GM06990 (cell line): ENCODE measurements around the gene INPP5F.

Experiments used
- DNase-seq: peaks from one replicate; pipeline ENCODE4 v3.0.0-alpha.2; 2011; ENCODE audit not compliant: insufficient read length; ENCODE audit errors: extremely low read depth
- H3K27me3 ChIP-seq: replicated peaks from 2 replicates; pipeline ENCODE4 v1.6.0; 2011; ENCODE audit warnings: low read length; ENCODE audit not compliant: control insufficient read depth, insufficient read depth
- H3K36me3 ChIP-seq: 2 replicates; pipeline ENCODE4 v1.5.1; 2011; ENCODE audit warnings: low read length; ENCODE audit not compliant: control insufficient read depth, insufficient read depth
- H3K4me3 ChIP-seq: replicated peaks from 2 replicates; pipeline ENCODE4 v1.5.1; 2011; ENCODE audit warnings: low read depth, mild to moderate bottlenecking, control low read depth, low read length
- TF ChIP-seq, protein P1 (sequence below): IDR thresholded peaks from 2 replicates; pipeline ENCODE4 v1.5.1; 2011; ENCODE audit warnings: low read length, control low read depth, mild to moderate bottlenecking, inconsistent platforms; ENCODE audit not compliant: insufficient read depth, poor library complexity, severe bottlenecking

INPP5F gene

DNA sequence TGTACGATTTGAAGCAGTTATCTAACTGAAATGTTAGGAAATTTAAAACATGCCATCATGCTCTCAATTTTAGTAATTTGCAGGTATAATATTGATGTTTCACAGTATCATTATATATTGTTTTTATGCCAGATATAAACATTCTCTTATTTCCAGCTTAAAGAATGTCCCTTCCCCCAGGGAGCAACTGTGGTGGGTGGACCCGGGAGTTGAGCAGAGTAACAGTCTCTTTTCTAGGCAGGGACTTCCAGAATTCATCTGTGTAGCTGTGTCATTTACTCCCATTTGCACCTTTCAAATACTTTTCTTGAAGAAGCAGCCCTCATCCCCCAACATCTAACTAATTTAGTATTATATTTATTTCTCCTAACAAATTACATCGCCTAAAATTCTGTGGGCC is 9.6 kb downstream of the INPP5F start:
- no peak overlapping the region for H3K4me3 ChIP-seq
- TF ChIP-seq, protein P1, sequence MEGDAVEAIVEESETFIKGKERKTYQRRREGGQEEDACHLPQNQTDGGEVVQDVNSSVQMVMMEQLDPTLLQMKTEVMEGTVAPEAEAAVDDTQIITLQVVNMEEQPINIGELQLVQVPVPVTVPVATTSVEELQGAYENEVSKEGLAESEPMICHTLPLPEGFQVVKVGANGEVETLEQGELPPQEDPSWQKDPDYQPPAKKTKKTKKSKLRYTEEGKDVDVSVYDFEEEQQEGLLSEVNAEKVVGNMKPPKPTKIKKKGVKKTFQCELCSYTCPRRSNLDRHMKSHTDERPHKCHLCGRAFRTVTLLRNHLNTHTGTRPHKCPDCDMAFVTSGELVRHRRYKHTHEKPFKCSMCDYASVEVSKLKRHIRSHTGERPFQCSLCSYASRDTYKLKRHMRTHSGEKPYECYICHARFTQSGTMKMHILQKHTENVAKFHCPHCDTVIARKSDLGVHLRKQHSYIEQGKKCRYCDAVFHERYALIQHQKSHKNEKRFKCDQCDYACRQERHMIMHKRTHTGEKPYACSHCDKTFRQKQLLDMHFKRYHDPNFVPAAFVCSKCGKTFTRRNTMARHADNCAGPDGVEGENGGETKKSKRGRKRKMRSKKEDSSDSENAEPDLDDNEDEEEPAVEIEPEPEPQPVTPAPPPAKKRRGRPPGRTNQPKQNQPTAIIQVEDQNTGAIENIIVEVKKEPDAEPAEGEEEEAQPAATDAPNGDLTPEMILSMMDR, result no peak

GRCh38 chr10:119736220-119736619 is 10.4 kb downstream of the INPP5F start:
- no peak for DNase-seq
- Histone ChIP-seq H3K27me3 (no peaks in the 10 kb centered on the region), H3K4me3 (no peak overlapping the region), H3K36me3 (no peaks in the 10 kb centered on the region)
- TF ChIP-seq, protein P1, result no peak

More for the DNA sequence above, 9.6 kb downstream of the INPP5F start:
- no peaks in the 10 kb centered on the region for H3K36me3 ChIP-seq
- DNase-seq, result no peak
- H3K27me3 ChIP-seq, result no peaks in the 10 kb centered on the region

- no peak for DNase-seq
- H3K36me3 ChIP-seq, result no peaks in the 10 kb centered on the region
- TF ChIP-seq, protein P1, result no peak
- H3K27me3 ChIP-seq, result no peaks in the 10 kb centered on the region
- no peak overlapping the region for H3K4me3 ChIP-seq
Measured at GRCh38 chr10:119737039-119737663, 11.3 kb downstream of the INPP5F start.

DNA sequence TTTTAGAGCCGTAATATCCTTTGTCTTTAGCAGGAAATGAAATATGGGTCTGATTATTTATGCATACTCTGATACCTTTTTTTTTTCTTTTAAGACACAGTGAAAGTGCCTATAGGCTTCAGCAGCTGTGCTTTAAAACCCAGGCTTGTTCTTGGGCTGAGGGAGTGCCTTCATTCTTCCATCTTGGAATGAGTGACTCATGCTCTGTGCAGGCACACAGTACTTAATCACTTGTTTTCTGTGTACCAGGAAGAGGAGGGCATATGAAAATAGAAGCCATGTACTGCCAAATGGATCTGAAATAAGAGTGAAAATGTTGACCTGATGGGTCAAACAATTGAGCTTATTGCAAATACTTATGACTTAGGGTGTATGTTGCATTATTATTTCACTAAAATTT is 12.0 kb downstream of the INPP5F start:
- TF ChIP-seq, protein P1, result no peak
- Histone ChIP-seq H3K36me3 (no peaks in the 10 kb centered on the region), H3K27me3 (no peaks in the 10 kb centered on the region), H3K4me3 (no peak overlapping the region)
- DNase-seq, result no peak

- DNase-seq, result no peak
- Histone ChIP-seq H3K27me3 (no peaks in the 10 kb centered on the region), H3K36me3 (no peaks in the 10 kb centered on the region), H3K4me3 (no peak overlapping the region)
- TF ChIP-seq, protein P1, result no peak
Measured at GRCh38 chr10:119738962-119739361, 13.1 kb downstream of the INPP5F start.

- no peak for DNase-seq
- H3K36me3 ChIP-seq, result no peaks in the 10 kb centered on the region
- H3K27me3 ChIP-seq, result no peaks in the 10 kb centered on the region
- TF ChIP-seq, protein P1, result no peak
- H3K4me3 ChIP-seq, result no peak overlapping the region
Measured at GRCh38 chr10:119740096-119740495, 14.2 kb downstream of the INPP5F start.
